ENCODE results near the gene TCF7L2. TPM values are rescaled to one million over a fixed set of nuclear protein-coding genes. Genes with fewer than 3 reads are reported as not detected.

Gene TCF7L2
- total RNA-seq, 1 experiment from 2014 or later: 45.2 TPM

GRCh38 chr10:113097036-113097435, 147.0 kb downstream of the TCF7L2 start:
- H3K27ac ChIP-seq (ENCODE audit: low read length): peak overlapping the region; percentile 97
- H3K4me1 ChIP-seq (ENCODE audit: control insufficient read depth, insufficient read depth, low read length): peaks cover 66% of the 10 kb centered on the region
- H3K9me3 ChIP-seq (ENCODE audit: control insufficient read depth, insufficient read depth, low read depth, low read length): no peaks in the 10 kb centered on the region
- DNase-seq (ENCODE audit: low read depth, low spot score): no peak
- no peaks in the 10 kb centered on the region for H3K36me3 ChIP-seq (ENCODE audit: control insufficient read depth, insufficient read depth, low read length)
- TF ChIP-seq POLR2AphosphoS5 (IDR thresholded peaks at IDR 0.05; ENCODE audit: low read depth, low read length) (no peak), CTCF (IDR thresholded peaks at IDR 0.05) (no peak), SIN3A (IDR thresholded peaks at IDR 0.05; ENCODE audit: borderline replicate concordance, insufficient read depth, low read depth, low read length) (no peak), REST (IDR thresholded peaks at IDR 0.05; ENCODE audit: insufficient read depth in 1 of 2, low read depth in 2 of 2, low read length in 1 of 2) (no peak), TCF7L2 (IDR thresholded peaks at IDR 0.05; ENCODE audit: low read depth, low read length) (no peak)
- no peak overlapping the region for H3K4me3 ChIP-seq (ENCODE audit: low read depth in 2 of 2, low read length in 2 of 2)
- intact Hi-C loops (cut with micrococcal nuclease; ENCODE audit: unreplicated experiment): no loop called here
- in situ Hi-C loops (cut with HindIII; ENCODE audit: low pct_unique_long_range_greater_than_20kb, low sequenced_read_pairs): no loop called here
- ATAC-seq: no peak
- ChIA-PET CTCF (no interaction called here), POLR2A (no interaction called here)
- H3K27me3 ChIP-seq (ENCODE audit: control insufficient read depth, insufficient read depth, low read length): no peaks in the 10 kb centered on the region
- no TSS peak for BruUV-seq (replicated peaks)

- no peak for TF ChIP-seq TCF7L2 (IDR thresholded peaks at IDR 0.05; ENCODE audit: low read depth, low read length)
- no peak for TF ChIP-seq POLR2AphosphoS5 (IDR thresholded peaks at IDR 0.05; ENCODE audit: low read depth, low read length)
- no peak for TF ChIP-seq SIN3A (IDR thresholded peaks at IDR 0.05; ENCODE audit: borderline replicate concordance, insufficient read depth, low read depth, low read length)
- TF ChIP-seq CTCF (IDR thresholded peaks at IDR 0.05): no peak
- TF ChIP-seq REST (IDR thresholded peaks at IDR 0.05; ENCODE audit: insufficient read depth in 1 of 2, low read depth in 2 of 2, low read length in 1 of 2): no peak
- intact Hi-C loops (cut with micrococcal nuclease; ENCODE audit: unreplicated experiment): no loop called here
- ChIA-PET CTCF (no interaction called here), POLR2A (interaction anchor here (0.5 kb wide), 1 partner anchor 262 kb away, joined by 3 read pairs; no protein-coding TSS in a partner anchor)
- in situ Hi-C loops (cut with HindIII; ENCODE audit: low pct_unique_long_range_greater_than_20kb, low sequenced_read_pairs): no loop called here
- DNase-seq (ENCODE audit: low read depth, low spot score): no peak
- Histone ChIP-seq H3K4me1 (ENCODE audit: control insufficient read depth, insufficient read depth, low read length) (peaks cover 52% of the 10 kb centered on the region), H3K4me3 (ENCODE audit: low read depth in 2 of 2, low read length in 2 of 2) (no peak overlapping the region), H3K27ac (ENCODE audit: low read length) (peak overlapping the region; percentile 54), H3K27me3 (ENCODE audit: control insufficient read depth, insufficient read depth, low read length) (no peaks in the 10 kb centered on the region), H3K36me3 (ENCODE audit: control insufficient read depth, insufficient read depth, low read length) (no peaks in the 10 kb centered on the region), H3K9me3 (ENCODE audit: control insufficient read depth, insufficient read depth, low read depth, low read length) (no peaks in the 10 kb centered on the region)
- no TSS peak for BruUV-seq (replicated peaks)
- ATAC-seq: no peak
These were observed 149.6 kb downstream of the TCF7L2 start for GRCh38 chr10:113099431-113100183.
